ENCODE data around the gene TFF2.

TFF2 gene

DNA sequence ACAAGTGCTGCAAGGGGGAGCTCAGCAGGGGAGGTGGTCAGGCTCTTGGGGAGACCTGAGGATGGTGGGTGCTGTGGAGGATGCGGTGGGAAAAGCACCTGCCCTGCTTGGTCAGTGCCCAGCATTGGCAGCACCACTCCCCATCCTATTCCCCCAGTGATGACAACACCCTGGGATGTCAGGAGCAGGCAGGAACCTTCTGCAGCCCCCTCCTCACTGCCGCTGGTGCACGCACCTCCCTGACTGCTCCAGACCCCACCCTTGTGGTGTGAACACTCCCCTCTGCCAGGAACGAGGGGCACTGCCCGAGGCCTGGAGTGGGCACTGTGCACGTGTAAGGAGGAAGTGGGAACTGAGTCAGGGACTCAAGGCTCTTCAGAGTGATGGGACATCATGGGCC is 32.5 kb upstream of the TFF2 start:
- DNase-seq: no peak

DNA sequence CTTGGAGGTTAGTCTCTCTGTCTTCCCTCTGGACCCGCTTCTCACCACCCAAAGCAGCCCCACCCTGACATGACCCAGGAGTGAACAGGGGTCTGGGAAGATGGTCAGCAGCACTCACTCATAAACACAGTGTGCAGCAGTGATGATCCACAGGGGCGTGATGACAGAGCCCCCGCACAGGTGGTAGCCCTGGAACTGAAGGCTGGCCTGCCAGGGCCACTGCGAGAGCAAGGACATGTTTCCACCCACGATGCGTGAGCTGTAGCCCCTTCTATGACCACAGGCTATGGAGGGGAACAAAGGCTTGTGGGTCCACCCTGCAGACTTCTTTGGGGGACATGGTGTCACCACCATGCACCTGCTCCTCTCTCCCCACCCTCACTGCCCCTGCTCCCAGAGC is 32.1 kb upstream of the TFF2 start:
- no peak for DNase-seq

DNA sequence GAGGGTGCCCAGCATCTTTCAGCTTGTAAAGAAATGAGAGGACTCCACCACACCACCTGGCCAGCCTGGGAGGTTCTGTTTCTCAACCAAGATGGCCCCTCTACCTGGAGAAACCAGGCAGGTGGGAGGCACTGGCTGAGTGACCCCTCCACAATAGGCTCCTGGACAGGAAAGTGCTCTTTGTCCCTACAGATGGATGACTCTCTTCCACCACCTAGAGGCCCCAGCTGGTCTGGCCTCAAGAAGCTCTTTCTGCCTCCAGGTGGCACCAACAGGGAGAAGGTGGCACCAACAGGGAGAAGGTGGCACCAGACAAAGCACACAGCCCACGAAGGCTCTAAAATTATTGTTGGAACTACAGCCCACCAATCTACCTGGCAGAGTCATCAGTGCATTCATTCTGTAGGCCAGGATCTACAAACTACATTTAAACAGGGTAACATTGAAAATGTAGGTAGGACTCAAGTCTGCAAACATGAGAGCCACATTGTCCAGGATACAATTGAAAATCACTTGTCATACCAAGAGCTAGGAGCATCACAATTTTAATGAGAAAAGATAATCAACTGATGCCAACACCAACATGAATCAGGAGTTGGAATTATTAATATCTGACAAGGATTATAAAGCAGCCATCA is 30.7 kb upstream of the TFF2 start:
- peak; percentile 30 to 66 for DNase-seq

DNA sequence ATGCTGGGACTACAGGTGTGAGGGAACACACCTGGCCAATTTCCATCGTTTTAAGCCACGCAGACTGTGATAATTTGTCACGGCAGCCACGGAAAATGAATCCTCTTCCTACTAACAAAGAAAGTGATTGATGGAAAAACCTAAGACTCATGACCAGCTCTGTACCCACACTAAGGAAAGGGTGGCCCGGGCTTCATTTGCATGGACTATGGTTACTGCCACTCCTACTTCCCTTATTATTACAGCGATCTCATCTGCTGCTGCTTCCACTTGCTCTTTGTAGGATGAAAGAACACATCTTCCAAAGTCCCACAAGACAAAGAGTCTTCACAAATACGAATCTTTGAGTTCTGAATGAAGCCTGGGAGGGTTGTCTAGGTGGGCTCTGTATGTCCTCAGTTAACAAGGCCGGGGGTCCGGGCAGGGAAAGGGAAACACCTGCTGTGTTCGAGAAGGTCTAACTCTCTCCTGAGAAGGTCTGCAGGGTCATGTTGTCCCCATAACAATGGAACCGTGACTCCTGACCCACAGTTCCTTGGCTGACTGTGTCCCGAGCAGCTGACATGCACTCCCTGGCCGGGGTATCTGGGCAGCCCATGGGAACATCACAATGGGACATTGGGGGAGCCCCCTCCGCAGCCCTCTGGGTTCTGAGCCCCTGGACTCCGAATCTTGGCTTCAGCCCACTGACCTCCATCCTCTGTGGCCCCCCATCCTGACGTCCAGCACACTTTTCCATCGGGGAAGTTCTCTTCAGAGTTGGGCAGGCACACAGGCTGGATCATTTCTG is 28.8 kb upstream of the TFF2 start:
- DNase-seq: no peak

DNA sequence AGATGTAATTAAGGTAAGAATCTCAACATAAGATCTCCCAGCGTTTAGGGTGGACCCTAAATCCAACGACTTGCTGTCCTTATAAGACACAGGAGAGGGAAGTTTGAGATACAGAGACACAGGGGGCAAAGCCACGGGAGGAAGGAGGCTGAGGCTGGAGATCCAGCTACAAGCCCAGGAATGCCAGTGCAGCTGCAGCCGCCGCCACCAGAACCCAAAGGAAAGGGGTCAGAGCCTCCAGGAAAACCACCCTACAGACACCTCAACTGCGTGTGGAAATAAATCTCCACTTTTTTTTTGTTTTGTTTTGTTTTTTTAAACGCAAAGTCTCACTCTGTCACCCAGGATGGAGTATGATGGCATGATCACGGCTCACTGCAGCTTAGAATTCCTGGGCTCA is 27.6 kb upstream of the TFF2 start:
- no peak for DNase-seq

DNA sequence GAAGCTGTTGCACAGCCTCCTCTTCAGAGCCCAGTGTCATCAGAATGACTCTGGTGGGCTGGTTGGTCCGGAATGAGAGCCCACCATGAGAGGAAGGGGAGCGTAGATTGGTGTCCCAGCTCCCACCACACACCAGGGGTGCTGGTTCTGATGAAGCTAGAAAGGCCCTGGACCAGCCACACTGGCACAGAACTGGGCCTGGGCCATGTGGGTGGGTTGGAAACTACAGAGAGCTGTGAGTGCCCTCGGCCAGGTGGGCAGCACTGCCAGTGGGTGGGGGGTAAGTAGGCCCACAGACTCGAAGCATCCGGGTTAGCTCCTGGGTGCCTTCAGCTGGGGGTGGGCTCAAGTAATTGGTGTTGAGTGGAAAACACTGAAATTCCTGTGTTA is 27.2 kb upstream of the TFF2 start:
- DNase-seq: no peak

DNA sequence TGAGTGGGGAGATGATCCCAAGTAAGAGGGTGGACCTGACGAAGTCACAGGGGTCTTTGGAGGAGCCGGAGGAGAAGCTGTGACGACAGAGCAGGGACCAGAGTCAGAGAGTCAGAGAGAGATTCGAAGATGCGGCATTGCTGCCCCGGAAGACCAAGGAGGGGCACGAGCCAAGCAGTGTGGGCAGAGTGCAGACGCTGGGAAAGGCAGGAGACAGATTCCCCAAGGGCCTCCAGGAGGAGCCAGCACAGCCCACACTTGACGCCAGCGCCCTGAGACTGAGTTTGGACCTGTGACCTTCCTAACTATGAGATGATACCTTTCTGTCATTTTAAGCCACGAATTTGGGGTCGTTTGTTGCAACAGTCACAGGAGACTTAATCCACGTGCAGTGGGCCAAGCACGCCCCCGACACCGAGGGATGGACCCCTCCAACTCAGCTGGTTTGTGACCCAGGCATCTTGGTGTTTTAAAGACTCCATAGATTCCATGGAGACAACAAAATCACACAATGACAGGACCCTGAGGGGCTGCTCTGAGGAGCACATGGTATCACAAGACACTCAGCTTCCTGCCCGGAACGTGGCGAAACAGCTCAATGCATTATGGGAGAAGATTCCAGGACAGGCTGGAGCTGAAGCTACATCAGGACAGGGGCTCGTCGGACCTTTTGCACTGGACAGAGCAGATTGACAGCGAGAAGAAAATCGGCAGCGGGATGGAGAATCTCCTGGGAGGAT is 26.6 kb upstream of the TFF2 start:
- DNase-seq: no peak

DNA sequence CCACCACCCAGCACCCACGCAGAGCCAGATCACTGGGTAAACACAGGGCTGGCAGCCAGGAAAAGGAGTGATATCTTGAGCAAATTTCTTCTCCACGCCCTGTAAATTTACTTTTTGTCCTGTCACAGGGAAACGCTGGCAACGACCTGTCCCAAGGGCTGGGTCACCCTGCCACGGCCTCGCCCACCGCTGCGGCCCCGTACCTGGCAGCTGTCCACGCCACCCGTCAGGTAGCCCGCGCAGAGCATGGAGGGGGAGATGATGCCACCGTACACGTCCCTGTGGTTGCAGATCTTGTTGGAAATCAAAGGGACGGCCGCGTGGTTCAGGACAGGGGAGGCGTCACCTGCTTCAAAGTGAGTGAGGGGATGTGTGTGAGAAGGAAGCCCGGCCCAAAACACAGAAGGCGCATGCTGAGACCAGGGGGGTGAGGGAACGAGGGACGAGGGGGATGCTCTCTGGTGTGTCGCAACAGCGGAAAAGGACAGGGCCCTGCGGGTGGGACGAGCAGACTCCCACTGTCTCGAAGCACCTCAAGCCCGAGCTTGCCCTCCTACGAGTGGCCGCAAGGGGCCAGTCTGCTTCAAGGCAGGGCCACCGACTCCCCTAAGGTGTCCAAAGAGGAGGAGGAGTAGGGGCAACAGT is 25.7 kb upstream of the TFF2 start:
- no peak for DNase-seq

DNA sequence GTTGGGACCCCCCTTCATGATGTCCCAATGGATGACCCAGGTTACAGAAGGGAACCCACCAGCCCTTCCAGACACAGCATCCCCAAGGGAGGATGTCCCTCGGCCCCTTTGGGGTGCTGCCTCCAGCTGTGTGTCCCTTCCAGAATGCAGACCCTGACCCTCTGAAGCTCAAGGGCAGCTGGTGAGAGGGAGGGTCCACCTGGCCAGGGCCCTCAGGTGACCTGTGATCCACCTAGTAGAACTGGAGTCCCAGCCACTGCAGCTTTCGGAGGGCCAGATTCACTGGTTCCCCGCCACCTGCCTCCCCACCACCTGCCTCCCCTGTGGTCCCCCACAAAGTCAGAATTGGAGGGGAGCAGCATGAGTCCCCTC is 25.2 kb upstream of the TFF2 start:
- no peak for DNase-seq

DNA sequence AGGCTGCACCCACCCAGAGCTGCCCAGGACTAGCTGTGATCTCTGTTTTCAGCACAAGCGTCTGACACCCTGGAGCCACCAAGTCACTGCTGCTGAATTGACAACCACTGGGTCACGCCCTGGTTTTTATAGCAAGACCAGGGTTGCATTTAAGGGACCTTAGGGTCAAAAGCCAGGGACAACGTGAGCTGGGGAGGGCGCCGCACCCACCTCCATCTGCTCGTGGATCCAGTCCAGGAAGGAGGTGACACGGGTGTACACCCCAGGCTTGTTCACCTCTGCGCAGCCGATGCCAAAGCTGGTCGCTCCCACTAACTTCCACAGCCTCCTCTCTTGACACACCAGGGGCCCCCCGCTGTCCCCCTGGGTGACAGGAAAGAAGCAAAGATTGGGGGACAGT is 24.7 kb upstream of the TFF2 start:
- no peak for DNase-seq

DNA sequence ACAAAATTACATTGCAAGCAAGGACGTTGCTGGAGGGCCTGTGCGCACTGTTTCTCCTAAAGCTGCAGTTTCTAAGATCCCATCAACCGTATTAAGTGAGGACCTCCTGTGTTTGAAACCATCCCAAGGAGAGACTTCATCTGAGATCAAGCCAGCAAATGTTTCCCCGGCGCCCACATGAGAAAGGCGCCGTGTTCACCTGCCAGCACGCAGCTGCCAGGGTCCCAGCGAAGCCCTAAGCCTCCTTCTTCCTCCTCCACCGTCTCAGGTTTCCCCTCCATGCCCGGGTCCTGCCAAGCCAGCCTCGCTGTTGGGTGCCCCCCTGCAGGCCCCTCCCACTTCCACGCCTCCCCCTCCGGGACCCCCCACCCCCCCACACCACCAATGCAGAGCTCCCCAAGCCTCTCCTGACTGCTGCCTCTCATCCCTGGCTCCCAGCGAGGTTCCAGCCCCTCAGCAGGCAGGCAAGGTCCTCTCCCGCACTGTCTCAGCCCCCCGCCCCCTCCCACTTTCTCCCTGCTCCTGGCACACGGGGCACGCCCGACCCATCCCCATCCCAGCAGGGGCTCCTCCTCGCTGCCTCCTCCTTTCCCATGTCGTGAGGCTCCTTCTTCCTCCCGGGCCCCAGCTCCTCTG is 24.2 kb upstream of the TFF2 start:
- no peak for DNase-seq

DNA sequence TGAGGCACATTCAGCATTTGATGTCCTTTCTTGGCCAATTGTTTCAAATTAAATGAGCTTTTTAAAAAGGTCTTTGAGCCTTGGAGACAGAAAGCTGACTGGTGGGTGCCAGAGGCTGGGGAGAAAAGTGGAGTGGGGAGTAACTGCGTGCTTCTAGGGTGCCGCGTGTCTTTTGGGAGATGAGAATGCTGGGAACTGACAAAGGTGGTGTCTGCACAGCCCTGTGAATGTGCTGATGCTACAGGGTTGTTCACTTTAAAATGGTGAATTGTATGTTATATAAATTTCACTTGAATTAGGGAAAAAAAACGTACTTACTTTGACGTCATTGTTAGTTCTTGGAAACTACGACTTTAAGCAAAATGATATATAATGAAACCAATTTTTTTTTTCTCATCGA is 23.7 kb upstream of the TFF2 start:
- no peak for DNase-seq

DNA sequence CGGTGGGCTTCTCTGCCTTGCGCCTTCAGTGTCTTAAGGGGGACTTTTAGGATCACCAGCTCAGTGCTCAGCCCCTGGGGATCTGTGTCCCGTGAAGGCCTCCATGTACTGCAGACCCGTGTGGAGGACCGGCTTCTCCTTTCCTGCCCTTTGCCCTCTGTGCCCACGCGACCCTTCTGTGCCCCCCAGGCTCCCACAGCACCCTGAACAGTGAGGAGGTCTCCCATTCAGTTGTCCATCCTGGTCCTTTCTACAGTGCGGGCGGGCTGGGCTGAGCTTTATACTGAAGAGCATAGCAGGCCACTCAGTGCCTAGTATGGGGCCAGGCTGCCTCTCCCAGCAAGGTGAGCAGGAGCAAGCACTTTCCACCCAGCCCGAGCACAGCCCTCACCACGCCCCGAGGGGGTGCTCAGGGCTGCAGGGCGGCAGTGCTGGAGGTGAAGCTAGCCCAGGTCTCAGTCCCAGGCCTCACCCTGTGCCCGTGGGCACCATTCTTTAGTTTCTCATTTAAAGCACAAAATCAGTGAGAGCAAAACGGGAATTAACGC is 23.2 kb upstream of the TFF2 start:
- DNase-seq: no peak

DNA sequence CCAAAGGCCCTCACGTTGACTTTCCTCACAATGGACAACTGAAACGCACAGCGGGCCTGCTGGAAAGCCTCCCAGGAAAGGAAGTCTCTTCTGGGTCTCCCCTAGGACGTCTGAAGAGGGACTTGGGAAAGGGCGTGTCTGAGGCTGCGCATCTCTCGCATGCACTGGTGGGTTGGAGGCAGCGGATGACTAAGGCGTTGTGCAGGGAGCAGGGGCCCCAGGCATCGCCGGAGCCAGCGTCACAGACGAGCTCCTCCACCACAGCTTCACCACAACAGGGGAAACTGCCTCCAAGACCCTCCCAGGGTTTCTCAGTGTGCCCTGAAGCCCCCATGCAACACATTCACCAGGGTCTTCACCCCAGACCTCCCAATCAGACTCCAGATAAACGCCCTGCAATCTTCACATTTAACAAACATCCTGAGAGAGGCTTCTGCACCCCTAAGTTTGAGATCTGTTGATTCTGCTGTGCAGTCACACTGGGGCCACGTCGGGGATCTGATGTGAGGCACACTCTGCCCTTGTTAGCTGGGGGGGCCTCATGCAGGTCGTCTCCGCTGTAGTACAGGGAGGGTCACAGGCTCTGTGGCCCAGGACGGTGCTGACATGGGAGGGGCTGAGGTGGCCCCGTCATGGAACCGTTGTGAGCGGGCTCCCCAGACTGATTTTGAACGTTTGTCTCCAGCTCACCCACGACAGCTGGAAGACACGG is 22.6 kb upstream of the TFF2 start:
- no peak for DNase-seq

DNA sequence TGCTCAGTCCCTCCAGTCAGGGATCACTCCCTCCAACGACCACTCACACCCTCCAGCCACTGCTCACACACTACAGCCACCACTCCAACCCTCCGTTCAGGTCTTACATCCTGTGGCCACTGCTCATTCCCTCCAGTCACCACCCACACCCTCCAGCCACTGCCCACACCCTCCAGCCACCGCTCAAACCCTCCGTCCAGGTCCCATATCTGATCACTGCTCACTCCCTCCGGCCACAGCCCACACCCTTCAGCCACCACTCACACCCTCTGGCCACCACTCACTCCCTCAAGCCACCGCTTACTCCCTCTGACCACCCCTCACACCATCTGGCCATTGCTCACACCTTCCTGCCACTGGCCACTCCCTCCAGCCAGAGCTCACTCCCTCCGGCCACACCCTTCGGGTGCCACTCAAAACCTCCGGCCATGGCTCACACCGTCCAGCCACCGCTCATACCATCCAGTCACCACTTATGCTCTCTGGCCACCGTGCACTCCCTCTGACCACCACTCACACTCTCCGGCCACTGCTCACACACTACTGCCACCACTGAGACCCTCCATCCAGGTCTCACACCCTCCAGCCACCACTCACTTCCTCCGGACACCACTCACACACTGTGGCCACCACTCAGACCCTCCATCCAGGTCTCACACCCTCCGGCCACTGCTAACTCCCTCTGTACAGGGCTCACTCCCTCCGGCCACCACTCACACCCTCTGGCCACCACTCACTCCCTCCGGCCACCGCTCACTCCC is 20.3 kb upstream of the TFF2 start:
- DNase-seq: no peak

DNA sequence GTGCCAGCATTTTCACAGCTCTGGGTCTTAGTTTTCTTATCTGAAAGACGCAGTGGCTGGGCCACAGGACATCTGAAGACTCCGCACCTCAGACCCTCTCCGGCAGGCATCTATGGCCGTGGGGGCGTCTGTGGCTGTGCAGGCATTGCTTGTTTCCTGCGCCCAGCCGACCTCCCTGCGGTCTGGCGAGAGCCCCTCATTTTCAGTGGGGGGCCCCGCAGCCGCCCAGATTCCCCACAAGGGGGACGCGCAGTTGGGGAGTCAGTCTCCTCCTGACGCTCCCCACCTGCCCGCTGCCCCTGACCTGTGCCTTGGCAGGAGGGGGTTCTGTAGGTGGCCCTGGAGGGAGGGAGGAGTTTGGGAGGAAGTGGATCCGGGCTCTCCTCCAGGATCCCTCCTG is 19.0 kb upstream of the TFF2 start:
- DNase-seq: no peak

DNA sequence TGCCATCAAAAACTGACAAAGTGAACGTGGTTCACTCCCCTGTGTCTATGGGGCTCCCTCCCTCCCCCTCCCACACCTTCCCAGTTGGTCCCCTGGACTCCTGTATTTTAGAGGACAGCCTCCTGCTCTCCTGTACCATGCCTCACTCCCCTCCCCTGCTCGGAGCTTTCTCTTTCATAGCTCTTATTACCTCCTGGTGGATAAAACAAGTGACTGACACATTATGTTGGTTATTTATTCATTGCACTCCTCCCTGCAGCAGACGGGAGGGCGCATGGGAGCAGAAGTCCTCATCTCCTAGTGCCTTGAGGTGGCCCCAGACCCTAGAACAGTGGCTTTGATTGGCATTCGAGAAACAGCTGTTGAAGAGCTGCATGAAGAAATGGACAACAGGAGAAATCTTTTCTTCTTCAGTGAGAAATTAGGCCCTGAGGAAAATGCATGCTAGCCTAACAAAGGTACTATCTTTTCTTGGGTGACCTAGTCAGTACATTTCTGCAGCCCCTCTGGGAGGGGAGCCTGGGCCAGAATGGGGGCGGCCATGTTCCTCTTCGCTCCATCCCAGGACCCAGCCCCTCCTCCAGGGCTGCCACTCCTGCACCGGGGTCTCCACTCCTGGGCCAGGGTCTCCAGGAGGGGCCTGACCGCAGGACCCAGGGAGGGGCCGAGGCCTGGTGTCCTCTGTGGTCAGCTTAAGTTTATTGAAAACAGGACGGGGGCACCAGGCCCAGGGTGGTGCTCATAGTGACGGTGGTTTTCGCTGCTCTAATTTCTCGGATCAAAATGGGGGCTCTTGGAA is 16.8 kb upstream of the TFF2 start:
- DNase-seq: no peak

DNA sequence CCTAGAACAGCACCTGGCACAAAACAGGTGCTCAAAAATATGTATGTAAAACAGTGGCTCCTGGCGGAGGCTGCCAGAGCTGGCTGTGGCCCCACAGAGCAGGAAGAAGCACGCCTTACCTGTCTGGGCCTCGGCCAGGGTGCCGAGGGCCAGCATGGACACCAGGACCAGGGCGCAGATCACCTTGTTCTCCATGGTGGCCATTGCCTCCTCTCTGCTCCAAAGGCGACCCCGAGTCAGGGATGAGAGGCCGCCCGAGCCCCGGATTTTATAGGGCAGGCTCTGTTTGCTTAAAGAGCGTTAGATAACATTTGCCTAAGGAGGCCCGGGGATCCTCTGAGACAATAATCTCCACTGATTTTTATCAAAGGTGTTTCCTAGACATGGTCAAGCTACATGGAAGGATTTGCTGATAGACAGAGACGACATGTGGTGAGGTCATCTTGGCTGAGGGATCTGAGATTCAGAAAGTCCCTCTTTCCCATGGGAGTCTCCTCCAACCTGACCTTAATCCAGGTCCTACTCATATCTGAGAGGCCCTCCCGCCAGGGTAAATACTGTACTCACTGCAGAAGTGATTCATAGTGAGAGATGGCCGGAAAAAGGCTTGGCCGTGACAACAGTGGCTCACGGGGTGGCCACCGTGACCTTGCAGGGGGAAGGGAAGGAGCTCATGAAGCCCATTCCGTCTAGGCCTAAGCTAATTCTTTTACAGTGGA is 15.7 kb upstream of the TFF2 start, which contains the start of gene TFF1:
Gene TFF1, minus strand, starts transcription at position 244 of the 719 bp plus-strand sequence. Its CDS starts 40 bp downstream, at position 204.
- no peak for DNase-seq

DNA sequence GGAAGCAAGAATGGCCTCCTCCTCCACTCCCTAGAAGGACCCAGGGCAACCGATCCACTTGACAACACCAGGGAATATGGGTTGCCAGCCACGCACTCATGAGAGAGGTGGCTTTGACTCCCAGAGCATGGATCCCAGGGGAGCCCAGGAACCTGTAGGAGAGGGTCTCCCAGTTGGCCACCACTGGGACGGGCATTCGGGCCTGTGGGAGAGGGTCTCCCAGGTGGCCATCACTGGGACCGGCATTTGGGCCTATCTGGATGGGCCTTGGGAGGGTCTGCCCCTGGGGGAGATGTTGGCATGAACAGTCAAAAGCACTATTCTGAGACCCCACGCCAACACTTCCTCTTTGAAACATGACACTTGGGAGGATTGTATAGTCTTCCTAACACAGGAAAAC is 15.0 kb upstream of the TFF2 start:
- no peak for DNase-seq
